CD14-positive monocyte (primary cell): ENCODE results near the gene PAFAH1B1. TPM values are rescaled to one million over a fixed set of nuclear protein-coding genes. Genes with fewer than 3 reads are reported as not detected.

ENCODE experiments used
- DNase-seq, 3 donors: peaks; one replicate each; pipeline ENCODE4 v3.0.0-alpha.2; 2011 to 2022
- H2AFZ ChIP-seq: 2 replicates; pipeline ENCODE4 v1.6.0; 2012; ENCODE audit warnings: mild to moderate bottlenecking, low read depth, low read length, inconsistent platforms; ENCODE audit not compliant: insufficient read depth, poor library complexity, severe bottlenecking
- H3K27ac ChIP-seq, 2 donors: 1 replicate in 1 of 2; 2 replicates in 1 of 2; pipeline ENCODE4 v1.5.1; 2012 to 2013; ENCODE audit warnings: low read length in 2 of 2, control low read depth in 1 of 2, inconsistent platforms in 1 of 2, low read depth in 1 of 2, mild to moderate bottlenecking in 1 of 2
- H3K27me3 ChIP-seq, 2 donors: one replicate each; pipeline versions ENCODE4 v1.6.0 to v1.6.1; 2011 to 2013; ENCODE audit warnings: low read length in 2 of 2; ENCODE audit not compliant: control insufficient read depth in 2 of 2, insufficient read depth in 2 of 2
- H3K36me3 ChIP-seq, 2 donors: replicated peaks in 1 of 2; 1 replicate in 1 of 2; 2 replicates in 1 of 2; pipeline versions ENCODE4 v1.5.1 to v1.6.1; 2012 to 2013; ENCODE audit warnings: low read length in 2 of 2, control low read depth in 1 of 2, inconsistent platforms in 1 of 2, mild to moderate bottlenecking in 1 of 2; ENCODE audit not compliant: insufficient read depth in 2 of 2, control insufficient read depth in 1 of 2
- H3K4me1 ChIP-seq, 2 donors: 1 replicate in 1 of 2; 2 replicates in 1 of 2; pipeline versions ENCODE4 v1.5.1 to v1.6.1; 2012 to 2013; ENCODE audit warnings: low read length in 2 of 2, control low read depth in 1 of 2, inconsistent platforms in 1 of 2, mild to moderate bottlenecking in 1 of 2, moderate library complexity in 1 of 2; ENCODE audit not compliant: insufficient read depth in 2 of 2, control insufficient read depth in 1 of 2
- H3K4me2 ChIP-seq: replicated peaks from 2 replicates; pipeline ENCODE3; 2012; ENCODE audit warnings: low read length, moderate library complexity, mild to moderate bottlenecking; ENCODE audit not compliant: poor library complexity, severe bottlenecking; ENCODE audit errors: extremely low read depth
- H3K4me3 ChIP-seq, 3 experiments: fragments of 200-600 bp in 1 of 3; sonication (generic) in 1 of 3; replicated peaks in 1 of 3; 1 replicate in 2 of 3; 2 replicates in 1 of 3; pipeline ENCODE4 v1.5.1; 2011 to 2013; ENCODE audit warnings: low read length in 3 of 3, mild to moderate bottlenecking in 3 of 3, control low read depth in 2 of 3, low read depth in 2 of 3, inconsistent platforms in 1 of 3, moderate library complexity in 1 of 3
- H3K79me2 ChIP-seq: 2 replicates; pipeline ENCODE4 v1.6.0; 2012; ENCODE audit warnings: mild to moderate bottlenecking, control low read depth, inconsistent platforms, low read length, moderate library complexity; ENCODE audit not compliant: insufficient read depth
- H3K9ac ChIP-seq: 2 replicates; pipeline ENCODE4 v1.6.0; 2017; ENCODE audit warnings: low read length, mild to moderate bottlenecking; ENCODE audit not compliant: insufficient read depth, poor library complexity, severe bottlenecking
- H3K9me3 ChIP-seq, 2 donors: replicated peaks in 1 of 2; 1 replicate in 1 of 2; 2 replicates in 1 of 2; pipeline versions ENCODE4 v1.5.1 to v1.6.1; 2012 to 2013; ENCODE audit warnings: low read length in 2 of 2, control low read depth in 1 of 2; ENCODE audit not compliant: control insufficient read depth in 1 of 2, insufficient read depth in 1 of 2
- H4K20me1 ChIP-seq: 2 replicates; pipeline ENCODE4 v1.6.0; 2012; ENCODE audit warnings: mild to moderate bottlenecking, low read length, control low read depth, moderate library complexity; ENCODE audit not compliant: insufficient read depth
- H3K27ac Mint-ChIP-seq, 7 donors: one replicate each; pipeline ENCODE4 v1.8.0; 2020; ENCODE audit warnings: mild to moderate bottlenecking in 7 of 7, mixed read lengths in 7 of 7, moderate library complexity in 6 of 7, inconsistent platforms in 2 of 7
- H3K27me3 Mint-ChIP-seq, 3 donors: one replicate each; pipeline ENCODE4 v1.8.0; 2021 to 2022; ENCODE audit warnings: low read depth in 3 of 3, mild to moderate bottlenecking in 3 of 3, mixed read lengths in 3 of 3, moderate library complexity in 3 of 3, inconsistent platforms in 1 of 3
- H3K36me3 Mint-ChIP-seq, 2 donors: one replicate each; pipeline ENCODE4 v1.8.0; 2020; ENCODE audit warnings: mixed read lengths in 2 of 2, inconsistent platforms in 1 of 2, mild to moderate bottlenecking in 1 of 2
- H3K4me1 Mint-ChIP-seq: one replicate; pipeline ENCODE4 v1.8.0; 2020; ENCODE audit warnings: mild to moderate bottlenecking, mixed read lengths
- H3K4me3 Mint-ChIP-seq, 2 donors: one replicate each; pipeline ENCODE4 v1.8.0; 2020; ENCODE audit warnings: mild to moderate bottlenecking in 2 of 2, mixed read lengths in 2 of 2, moderate library complexity in 1 of 2
- H3K9me3 Mint-ChIP-seq, 7 donors: one replicate each; pipeline ENCODE4 v1.8.0; 2020 to 2022; ENCODE audit warnings: mixed read lengths in 7 of 7, mild to moderate bottlenecking in 6 of 7, moderate library complexity in 6 of 7, inconsistent platforms in 2 of 7
- CTCF ChIP-seq: fragments of 200-600 bp; IDR thresholded peaks from one replicate; pipeline ENCODE4 v1.8.0; 2022; ENCODE audit warnings: antibody characterized with exemption, mild to moderate bottlenecking
- WGBS: methylation state at CpG from one replicate; pipeline ENCODE4 v1.1.5; 2013; ENCODE audit warnings: missing lambda C conversion rate; ENCODE audit not compliant: insufficient coverage; 5-methylcytosine and 5-hydroxymethylcytosine counted together
- intact Hi-C, 2 donors: fragments of 100-400 bp; cut with micrococcal nuclease; formaldehyde crosslinking; loops; one replicate each; pipeline versions ENCODE4 v1.15.0 to v1.15.1; 2023
- polyA plus RNA-seq, 3 donors: library from polyadenylated mRNA; depleted of rRNA in 1 of 3; unstranded in 2 of 3; stranded (reverse) in 1 of 3; fragments of 300-500 nt in 2 of 3; fragments of >200 nt in 1 of 3; fragmentation: Illumina TruSeq in 2 of 3; gene quantifications; 1 replicate in 2 of 3; 2 replicates in 1 of 3; pipeline ENCODE4 v1.2.3, GENCODE V29; 2012 to 2021

The PAFAH1B1 gene
- polyA plus RNA-seq, 3 donors = 9.1 to 51.8 (median 17.1) TPM

- no peak overlapping the region for H3K4me3 ChIP-seq
- no peak overlapping the region for H3K27ac ChIP-seq
- no peaks in the 10 kb centered on the region for H3K9me3 ChIP-seq
- peaks cover 7% of the 10 kb centered on the region for H4K20me1 ChIP-seq
- no peak overlapping the region for H3K4me2 ChIP-seq
- Mint-ChIP-seq H3K27me3 (no peaks in the 10 kb centered on the region), H3K4me1 (no peaks in the 10 kb centered on the region), H3K4me3 (no peak overlapping the region), H3K36me3 (peaks cover 23 to 59% of the 10 kb centered on the region in 2 donors), H3K27ac (no peak overlapping the region), H3K9me3 (no peaks in the 10 kb centered on the region)
- H3K9ac ChIP-seq = no peak overlapping the region
- no peak for DNase-seq
- TF ChIP-seq CTCF = no peak
- intact Hi-C loops = no loop called here
- peaks cover 45 to 66% of the 10 kb centered on the region in 2 donors for H3K36me3 ChIP-seq
- H2AFZ ChIP-seq = no peak overlapping the region
- no peaks in the 10 kb centered on the region for H3K79me2 ChIP-seq
- no peaks in the 10 kb centered on the region for H3K27me3 ChIP-seq
- H3K4me1 ChIP-seq = no peaks in the 10 kb centered on the region
- 100% methylated on average over 4 of the region's 14 CpGs for WGBS
Observed at GRCh38 chr17:2692781-2693135, 99.3 kb downstream of the PAFAH1B1 start.

GRCh38 chr17:2693561-2694380, 100.3 kb downstream of the PAFAH1B1 start:
- intact Hi-C loops = no loop called here
- no peaks in the 10 kb centered on the region for H3K4me1 Mint-ChIP-seq
- no peak for DNase-seq
- H3K79me2 ChIP-seq = no peaks in the 10 kb centered on the region
- peaks cover 31 to 69% of the 10 kb centered on the region in 2 donors for H3K36me3 Mint-ChIP-seq
- peaks cover 2% of the 10 kb centered on the region for H4K20me1 ChIP-seq
- H3K9me3 ChIP-seq = no peaks in the 10 kb centered on the region
- no peak overlapping the region for H3K4me2 ChIP-seq
- H3K4me1 ChIP-seq = no peaks in the 10 kb centered on the region
- no peak overlapping the region for H3K9ac ChIP-seq
- no peak overlapping the region for H3K4me3 Mint-ChIP-seq
- 83% methylated on average over 31 of the region's 37 CpGs for WGBS
- TF ChIP-seq CTCF = no peak
- H3K36me3 ChIP-seq = peaks cover 54 to 77% of the 10 kb centered on the region in 2 donors
- H3K27me3 Mint-ChIP-seq = no peaks in the 10 kb centered on the region
- H3K9me3 Mint-ChIP-seq = no peaks in the 10 kb centered on the region
- H3K27ac Mint-ChIP-seq = peak overlapping the region in 1 of 7 donors; percentile 6
- H3K4me3 ChIP-seq = no peak overlapping the region
- no peak overlapping the region for H3K27ac ChIP-seq
- H2AFZ ChIP-seq = no peak overlapping the region
- no peaks in the 10 kb centered on the region for H3K27me3 ChIP-seq
